Lower leg skin (tissue), 3 donors: ENCODE results near the gene FAM118A.

ENCODE experiments used
- POLR2A ChIP-seq, 2 donors: fragments of 450-650 bp; IDR thresholded peaks; one replicate each; pipeline ENCODE4 v1.6.1; 2016 to 2017; ENCODE audit warnings: antibody characterized with exemption in 2 of 2, mild to moderate bottlenecking in 1 of 2, moderate library complexity in 1 of 2
- TF ChIP-seq, protein P1 (sequence below), 3 donors: fragments of 450-650 bp; IDR thresholded peaks; one replicate each; pipeline ENCODE4 v1.5.1; 2016; ENCODE audit warnings: antibody characterized with exemption in 3 of 3, mild to moderate bottlenecking in 3 of 3, moderate library complexity in 2 of 3

DNA sequence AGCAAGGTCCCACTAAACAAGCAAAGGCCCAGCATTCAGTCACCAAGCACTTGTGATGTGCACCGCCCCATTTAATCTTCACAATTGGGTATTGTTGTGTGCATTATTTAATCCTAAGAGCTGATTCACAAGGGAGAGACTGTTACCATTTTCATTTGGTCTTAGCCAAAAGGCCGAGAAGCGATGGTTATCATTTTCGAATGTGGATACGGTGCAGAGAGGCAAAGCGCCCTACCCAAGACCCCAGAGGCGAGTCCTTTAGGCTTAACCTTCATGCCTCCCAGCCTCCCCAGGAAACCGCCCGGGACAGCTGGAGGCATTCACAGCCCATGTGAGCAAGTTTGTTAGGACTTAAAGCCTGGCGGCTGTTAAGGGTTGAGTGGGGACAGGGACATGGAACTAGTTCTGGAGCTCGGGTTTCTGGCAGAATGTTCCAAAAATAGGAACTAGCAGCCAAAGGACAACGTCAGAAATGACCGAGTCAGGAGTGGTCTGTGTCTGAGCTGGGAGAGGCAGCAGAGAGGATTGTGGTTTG, 38.0 kb upstream of the FAM118A start:
- TF ChIP-seq, protein P1, sequence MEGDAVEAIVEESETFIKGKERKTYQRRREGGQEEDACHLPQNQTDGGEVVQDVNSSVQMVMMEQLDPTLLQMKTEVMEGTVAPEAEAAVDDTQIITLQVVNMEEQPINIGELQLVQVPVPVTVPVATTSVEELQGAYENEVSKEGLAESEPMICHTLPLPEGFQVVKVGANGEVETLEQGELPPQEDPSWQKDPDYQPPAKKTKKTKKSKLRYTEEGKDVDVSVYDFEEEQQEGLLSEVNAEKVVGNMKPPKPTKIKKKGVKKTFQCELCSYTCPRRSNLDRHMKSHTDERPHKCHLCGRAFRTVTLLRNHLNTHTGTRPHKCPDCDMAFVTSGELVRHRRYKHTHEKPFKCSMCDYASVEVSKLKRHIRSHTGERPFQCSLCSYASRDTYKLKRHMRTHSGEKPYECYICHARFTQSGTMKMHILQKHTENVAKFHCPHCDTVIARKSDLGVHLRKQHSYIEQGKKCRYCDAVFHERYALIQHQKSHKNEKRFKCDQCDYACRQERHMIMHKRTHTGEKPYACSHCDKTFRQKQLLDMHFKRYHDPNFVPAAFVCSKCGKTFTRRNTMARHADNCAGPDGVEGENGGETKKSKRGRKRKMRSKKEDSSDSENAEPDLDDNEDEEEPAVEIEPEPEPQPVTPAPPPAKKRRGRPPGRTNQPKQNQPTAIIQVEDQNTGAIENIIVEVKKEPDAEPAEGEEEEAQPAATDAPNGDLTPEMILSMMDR (IDR thresholded peaks at IDR 0.05), result no peak
- no peak for TF ChIP-seq POLR2A (IDR thresholded peaks at IDR 0.05)
